Colonic mucosa (tissue), 4 donors: ENCODE results near the gene GALM. TPM values are rescaled to one million over a fixed set of nuclear protein-coding genes. Genes with fewer than 3 reads are reported as not detected.
A peak's percentile ranks its signal among the peaks of the same experiment; 100 is the strongest.

ENCODE experiments used
- DNase-seq: peaks from one replicate; pipeline ENCODE4 v3.0.0-alpha.2; 2020
- H3K27ac ChIP-seq: fragments of 200-600 bp; one replicate; pipeline ENCODE4 v1.8.0; 2021
- H3K27me3 ChIP-seq: fragments of 200-600 bp; one replicate; pipeline ENCODE4 v1.8.0; 2021
- H3K36me3 ChIP-seq: fragments of 200-600 bp; one replicate; pipeline ENCODE4 v1.8.0; 2021
- H3K4me1 ChIP-seq: fragments of 200-600 bp; one replicate; pipeline ENCODE4 v1.8.0; 2021; ENCODE audit warnings: mild to moderate bottlenecking
- H3K4me3 ChIP-seq: fragments of 200-600 bp; one replicate; pipeline ENCODE4 v1.8.0; 2021
- H3K9ac ChIP-seq, 2 donors: one replicate each; pipeline ENCODE4 v1.7.0; 2013; ENCODE audit warnings: control low read depth in 2 of 2, low read depth in 2 of 2, low read length in 2 of 2
- H3K9me3 ChIP-seq: fragments of 200-600 bp; one replicate; pipeline ENCODE4 v1.8.0; 2021
- CTCF ChIP-seq: fragments of 200-600 bp; IDR thresholded peaks from one replicate; pipeline ENCODE4 v1.8.0; 2022; ENCODE audit warnings: antibody characterized with exemption, mild to moderate bottlenecking
- intact Hi-C: fragments of 100-400 bp; cut with DNase I; formaldehyde crosslinking; loops from one replicate; pipeline ENCODE4 v1.14.1; 2022
- total RNA-seq, 2 donors: library from RNA; stranded (reverse); fragmentation: NEBNext Ultra II Directional in 1 of 2; extraction: Animal tissue kit (Norgen Biotek cat#: 25700) in 1 of 2; gene quantifications; one replicate each; pipeline ENCODE4 v1.2.1, GENCODE V29; 2021
- donor health status: healthy.
- donor health status: DM: no; HTN: no; CAD: no.
- donor health status: DM: no; HTN: no; CAD: no.

GALM gene
- total RNA-seq, 2 donors from 2014 or later = 47.9 to 68.8 TPM

GRCh38 chr2:38650717-38651116 lies 15.2 kb upstream of the GALM start:
- TF ChIP-seq CTCF = no peak
- H3K27me3 ChIP-seq = no peaks in the 10 kb centered on the region
- no peaks in the 10 kb centered on the region for H3K9me3 ChIP-seq
- H3K36me3 ChIP-seq = no peaks in the 10 kb centered on the region
- intact Hi-C loops = no loop called here
- no peaks in the 10 kb centered on the region for H3K4me1 ChIP-seq
- H3K9ac ChIP-seq = no peak overlapping the region
- DNase-seq = no peak
- H3K27ac ChIP-seq = no peak overlapping the region
- no peak overlapping the region for H3K4me3 ChIP-seq

- Histone ChIP-seq H3K27ac (peak overlapping the region; percentile 1), H3K9ac (no peak overlapping the region), H3K36me3 (no peaks in the 10 kb centered on the region), H3K4me3 (no peak overlapping the region), H3K4me1 (no peaks in the 10 kb centered on the region), H3K27me3 (no peaks in the 10 kb centered on the region), H3K9me3 (no peaks in the 10 kb centered on the region)
- DNase-seq = no peak
- TF ChIP-seq CTCF = no peak
- intact Hi-C loops = no loop called here
Observed at GRCh38 chr2:38652431-38653273, 13.3 kb upstream of the GALM start.

- no peaks in the 10 kb centered on the region for H3K36me3 ChIP-seq
- no peaks in the 10 kb centered on the region for H3K4me1 ChIP-seq
- H3K4me3 ChIP-seq = no peak overlapping the region
- no peak for DNase-seq
- no peak overlapping the region for H3K27ac ChIP-seq
- H3K9me3 ChIP-seq = no peaks in the 10 kb centered on the region
- H3K27me3 ChIP-seq = no peaks in the 10 kb centered on the region
- no peak for TF ChIP-seq CTCF
- H3K9ac ChIP-seq = no peak overlapping the region
- intact Hi-C loops = no loop called here
Observed at GRCh38 chr2:38653380-38653714, 12.6 kb upstream of the GALM start.

- no peaks in the 10 kb centered on the region for H3K9me3 ChIP-seq
- H3K36me3 ChIP-seq = no peaks in the 10 kb centered on the region
- H3K4me1 ChIP-seq = no peaks in the 10 kb centered on the region
- H3K9ac ChIP-seq = no peak overlapping the region
- TF ChIP-seq CTCF = no peak
- no peak overlapping the region for H3K4me3 ChIP-seq
- intact Hi-C loops = no loop called here
- H3K27me3 ChIP-seq = no peaks in the 10 kb centered on the region
- DNase-seq = no peak
- no peak overlapping the region for H3K27ac ChIP-seq
Observed at GRCh38 chr2:38653715-38654527, 12.0 kb upstream of the GALM start.

- Histone ChIP-seq H3K9ac (no peak overlapping the region), H3K36me3 (no peaks in the 10 kb centered on the region), H3K27me3 (no peaks in the 10 kb centered on the region), H3K27ac (no peak overlapping the region), H3K4me3 (no peak overlapping the region), H3K4me1 (no peaks in the 10 kb centered on the region), H3K9me3 (no peaks in the 10 kb centered on the region)
- no peak for DNase-seq
- intact Hi-C loops = no loop called here
- no peak for TF ChIP-seq CTCF
Observed at GRCh38 chr2:38654528-38655381, 11.2 kb upstream of the GALM start.
